ENCODE measurements around the gene CLTB.
"Not testable (repeated sequence)": the region's sequence is repeated elsewhere in the genome, so short reads cannot be mapped to it uniquely, and the experiment has no call there.

GRCh38 chr5:176408252-176408573 is 8.1 kb downstream of the CLTB start:
- not testable (repeated sequence) for TF ChIP-seq GABPA (IDR thresholded peaks at IDR 0.05 in 1 of 2, conservative IDR thresholded peaks at IDR 0.05 in 1 of 2); TAF1 (conservative IDR thresholded peaks at IDR 0.05); RAD21 (IDR thresholded peaks at IDR 0.05); YY1 (IDR thresholded peaks at IDR 0.05)
- TF ChIP-seq, protein P1, sequence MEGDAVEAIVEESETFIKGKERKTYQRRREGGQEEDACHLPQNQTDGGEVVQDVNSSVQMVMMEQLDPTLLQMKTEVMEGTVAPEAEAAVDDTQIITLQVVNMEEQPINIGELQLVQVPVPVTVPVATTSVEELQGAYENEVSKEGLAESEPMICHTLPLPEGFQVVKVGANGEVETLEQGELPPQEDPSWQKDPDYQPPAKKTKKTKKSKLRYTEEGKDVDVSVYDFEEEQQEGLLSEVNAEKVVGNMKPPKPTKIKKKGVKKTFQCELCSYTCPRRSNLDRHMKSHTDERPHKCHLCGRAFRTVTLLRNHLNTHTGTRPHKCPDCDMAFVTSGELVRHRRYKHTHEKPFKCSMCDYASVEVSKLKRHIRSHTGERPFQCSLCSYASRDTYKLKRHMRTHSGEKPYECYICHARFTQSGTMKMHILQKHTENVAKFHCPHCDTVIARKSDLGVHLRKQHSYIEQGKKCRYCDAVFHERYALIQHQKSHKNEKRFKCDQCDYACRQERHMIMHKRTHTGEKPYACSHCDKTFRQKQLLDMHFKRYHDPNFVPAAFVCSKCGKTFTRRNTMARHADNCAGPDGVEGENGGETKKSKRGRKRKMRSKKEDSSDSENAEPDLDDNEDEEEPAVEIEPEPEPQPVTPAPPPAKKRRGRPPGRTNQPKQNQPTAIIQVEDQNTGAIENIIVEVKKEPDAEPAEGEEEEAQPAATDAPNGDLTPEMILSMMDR (IDR thresholded peaks at IDR 0.05; ENCODE audit: low read depth, low read length, missing input control), result not testable (repeated sequence)
- TF ChIP-seq, protein P2, sequence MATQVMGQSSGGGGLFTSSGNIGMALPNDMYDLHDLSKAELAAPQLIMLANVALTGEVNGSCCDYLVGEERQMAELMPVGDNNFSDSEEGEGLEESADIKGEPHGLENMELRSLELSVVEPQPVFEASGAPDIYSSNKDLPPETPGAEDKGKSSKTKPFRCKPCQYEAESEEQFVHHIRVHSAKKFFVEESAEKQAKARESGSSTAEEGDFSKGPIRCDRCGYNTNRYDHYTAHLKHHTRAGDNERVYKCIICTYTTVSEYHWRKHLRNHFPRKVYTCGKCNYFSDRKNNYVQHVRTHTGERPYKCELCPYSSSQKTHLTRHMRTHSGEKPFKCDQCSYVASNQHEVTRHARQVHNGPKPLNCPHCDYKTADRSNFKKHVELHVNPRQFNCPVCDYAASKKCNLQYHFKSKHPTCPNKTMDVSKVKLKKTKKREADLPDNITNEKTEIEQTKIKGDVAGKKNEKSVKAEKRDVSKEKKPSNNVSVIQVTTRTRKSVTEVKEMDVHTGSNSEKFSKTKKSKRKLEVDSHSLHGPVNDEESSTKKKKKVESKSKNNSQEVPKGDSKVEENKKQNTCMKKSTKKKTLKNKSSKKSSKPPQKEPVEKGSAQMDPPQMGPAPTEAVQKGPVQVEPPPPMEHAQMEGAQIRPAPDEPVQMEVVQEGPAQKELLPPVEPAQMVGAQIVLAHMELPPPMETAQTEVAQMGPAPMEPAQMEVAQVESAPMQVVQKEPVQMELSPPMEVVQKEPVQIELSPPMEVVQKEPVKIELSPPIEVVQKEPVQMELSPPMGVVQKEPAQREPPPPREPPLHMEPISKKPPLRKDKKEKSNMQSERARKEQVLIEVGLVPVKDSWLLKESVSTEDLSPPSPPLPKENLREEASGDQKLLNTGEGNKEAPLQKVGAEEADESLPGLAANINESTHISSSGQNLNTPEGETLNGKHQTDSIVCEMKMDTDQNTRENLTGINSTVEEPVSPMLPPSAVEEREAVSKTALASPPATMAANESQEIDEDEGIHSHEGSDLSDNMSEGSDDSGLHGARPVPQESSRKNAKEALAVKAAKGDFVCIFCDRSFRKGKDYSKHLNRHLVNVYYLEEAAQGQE (IDR thresholded peaks at IDR 0.05), result not testable (repeated sequence)

All from liver (tissue), 3 donors.